HepG2 (cell line): Measurements from ENCODE around the gene NDUFB10. TPM values are rescaled to one million over a fixed set of nuclear protein-coding genes. Genes with fewer than 3 reads are reported as not detected.

Experiments used
- REPIN1 ChIP-seq: sonication (generic); formaldehyde crosslinking; IDR thresholded peaks from 2 replicates; pipeline ENCODE4 v1.8.0; 2022; ENCODE audit warnings: missing genetic modification reagents, low read depth, mild to moderate bottlenecking, borderline replicate concordance
- SAFB2 ChIP-seq: sonication (generic); formaldehyde crosslinking; IDR thresholded peaks from 2 replicates; pipeline ENCODE4 v1.5.1; 2020; ENCODE audit warnings: missing genetic modification reagents, low read depth, mild to moderate bottlenecking, borderline replicate concordance
- SIN3A ChIP-seq: IDR thresholded peaks from 2 replicates; pipeline ENCODE4 v1.6.1; 2011; ENCODE audit warnings: low read depth, mild to moderate bottlenecking, control low read depth, low read length, borderline replicate concordance
- ZFY ChIP-seq: sonication (generic); formaldehyde crosslinking; IDR thresholded peaks from 2 replicates; pipeline ENCODE4 v1.4.0; 2020; ENCODE audit warnings: missing genetic modification reagents
- ZMAT3 ChIP-seq: sonication (generic); formaldehyde crosslinking; conservative IDR thresholded peaks from 2 replicates; pipeline ENCODE4 v1.7.0; 2021; ENCODE audit warnings: missing genetic modification reagents
- ZNF33A ChIP-seq: sonication (generic); formaldehyde crosslinking; IDR thresholded peaks from 2 replicates; pipeline ENCODE4 v1.5.1; 2020; ENCODE audit warnings: missing genetic modification reagents, mild to moderate bottlenecking, moderate library complexity, borderline replicate concordance
- polyA plus RNA-seq, 8 experiments: library from polyadenylated mRNA; depleted of rRNA in 3 of 8; stranded (reverse) in 7 of 8; unstranded in 1 of 8; fragments of >200 nt; fragmentation: Illumina TruSeq in 4 of 8; extraction: Trizol in 4 of 8; gene quantifications; 2 replicates each; pipeline versions ENCODE4 v1.2.1 to v1.2.3, GENCODE V29; 2011 to 2016; ENCODE audit warnings: low read depth in 4 of 8, missing spikeins in 1 of 8, mixed read lengths in 1 of 8; ENCODE audit not compliant: insufficient read depth in 1 of 8
- total RNA-seq, 5 experiments: library from RNA; depleted of rRNA; stranded (reverse); fragments of >200 nt; fragmentation: Illumina TruSeq; extraction: Trizol; gene quantifications; 2 replicates each; pipeline ENCODE4 v1.2.3, GENCODE V29; 2016; ENCODE audit warnings: low read depth in 1 of 5
- TF ChIP-seq, protein P1 (sequence below): fragments of 450-650 bp; IDR thresholded peaks from 2 replicates; pipeline ENCODE4 v1.6.1; 2017; ENCODE audit warnings: mild to moderate bottlenecking
- TF ChIP-seq, protein P2 (sequence below): sonication (generic); formaldehyde crosslinking; IDR thresholded peaks from 2 replicates; pipeline ENCODE4 v1.5.1; 2020; ENCODE audit warnings: missing genetic modification reagents, mild to moderate bottlenecking, borderline replicate concordance
- TF ChIP-seq, protein P3 (sequence below): sonication (generic); formaldehyde crosslinking; IDR thresholded peaks from 2 replicates; pipeline ENCODE4 v1.9.0; 2021; ENCODE audit warnings: mild to moderate bottlenecking, missing genetic modification reagents
- TF ChIP-seq, protein P4 (sequence below), 2 experiments: sonication (generic) in 1 of 2; formaldehyde crosslinking in 1 of 2; IDR thresholded peaks; 2 replicates each; pipeline versions ENCODE4 v1.5.1 to v1.6.1; 2011 to 2020; ENCODE audit warnings: borderline replicate concordance in 1 of 2, low read depth in 1 of 2, low read length in 1 of 2, mild to moderate bottlenecking in 1 of 2, missing genetic modification reagents in 1 of 2, moderate library complexity in 1 of 2
- TF ChIP-seq, protein P5 (sequence below): sonication (generic); formaldehyde crosslinking; conservative IDR thresholded peaks from 2 replicates; pipeline ENCODE4 v1.8.0; 2022; ENCODE audit warnings: mild to moderate bottlenecking, moderate library complexity, missing genetic modification reagents

Gene NDUFB10
- total and polyA plus RNA-seq, 2 of the 13 experiments (the other 11 are each of a cell fraction or from before 2014, with no cell fraction given): 68.6 to 157 TPM

DNA sequence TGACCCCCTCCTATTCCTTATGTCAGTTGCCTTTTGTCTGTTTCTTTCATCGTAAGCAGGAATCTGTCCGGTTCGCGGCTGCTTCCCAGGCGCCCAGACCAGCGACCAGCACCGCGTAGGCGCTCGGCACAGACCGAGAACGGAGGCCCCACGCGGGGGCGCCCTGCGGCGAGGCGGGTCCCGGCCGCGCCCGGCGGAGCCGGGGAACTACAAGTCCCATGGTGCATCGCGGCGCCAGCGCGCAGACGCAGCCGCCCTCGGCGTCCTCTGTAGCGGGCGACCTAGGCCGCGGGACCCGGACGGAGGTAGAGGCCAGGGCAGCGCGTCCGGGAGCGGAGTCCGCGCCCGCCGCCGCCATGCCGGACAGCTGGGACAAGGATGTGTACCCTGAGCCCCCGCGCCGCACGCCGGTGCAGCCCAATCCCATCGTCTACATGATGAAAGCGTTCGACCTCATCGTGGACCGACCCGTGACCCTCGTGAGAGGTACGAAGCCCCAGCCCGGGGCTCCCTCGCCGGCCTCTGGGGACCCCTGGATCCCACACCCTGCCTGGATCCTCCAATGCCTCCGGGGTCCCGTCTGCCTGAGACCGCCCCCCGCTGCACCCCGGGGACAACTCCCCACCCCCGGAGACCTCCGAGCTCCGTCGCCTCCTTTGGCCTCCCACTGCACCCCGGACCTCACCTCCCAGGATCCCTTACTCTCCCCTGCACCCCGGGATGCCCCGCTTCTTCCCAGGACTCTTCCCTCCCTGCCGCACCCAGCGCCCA is at the start of gene NDUFB10 (continued):
- TF ChIP-seq, protein P1, sequence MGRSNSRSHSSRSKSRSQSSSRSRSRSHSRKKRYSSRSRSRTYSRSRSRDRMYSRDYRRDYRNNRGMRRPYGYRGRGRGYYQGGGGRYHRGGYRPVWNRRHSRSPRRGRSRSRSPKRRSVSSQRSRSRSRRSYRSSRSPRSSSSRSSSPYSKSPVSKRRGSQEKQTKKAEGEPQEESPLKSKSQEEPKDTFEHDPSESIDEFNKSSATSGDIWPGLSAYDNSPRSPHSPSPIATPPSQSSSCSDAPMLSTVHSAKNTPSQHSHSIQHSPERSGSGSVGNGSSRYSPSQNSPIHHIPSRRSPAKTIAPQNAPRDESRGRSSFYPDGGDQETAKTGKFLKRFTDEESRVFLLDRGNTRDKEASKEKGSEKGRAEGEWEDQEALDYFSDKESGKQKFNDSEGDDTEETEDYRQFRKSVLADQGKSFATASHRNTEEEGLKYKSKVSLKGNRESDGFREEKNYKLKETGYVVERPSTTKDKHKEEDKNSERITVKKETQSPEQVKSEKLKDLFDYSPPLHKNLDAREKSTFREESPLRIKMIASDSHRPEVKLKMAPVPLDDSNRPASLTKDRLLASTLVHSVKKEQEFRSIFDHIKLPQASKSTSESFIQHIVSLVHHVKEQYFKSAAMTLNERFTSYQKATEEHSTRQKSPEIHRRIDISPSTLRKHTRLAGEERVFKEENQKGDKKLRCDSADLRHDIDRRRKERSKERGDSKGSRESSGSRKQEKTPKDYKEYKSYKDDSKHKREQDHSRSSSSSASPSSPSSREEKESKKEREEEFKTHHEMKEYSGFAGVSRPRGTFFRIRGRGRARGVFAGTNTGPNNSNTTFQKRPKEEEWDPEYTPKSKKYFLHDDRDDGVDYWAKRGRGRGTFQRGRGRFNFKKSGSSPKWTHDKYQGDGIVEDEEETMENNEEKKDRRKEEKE: no peak
- TF ChIP-seq, protein P2, sequence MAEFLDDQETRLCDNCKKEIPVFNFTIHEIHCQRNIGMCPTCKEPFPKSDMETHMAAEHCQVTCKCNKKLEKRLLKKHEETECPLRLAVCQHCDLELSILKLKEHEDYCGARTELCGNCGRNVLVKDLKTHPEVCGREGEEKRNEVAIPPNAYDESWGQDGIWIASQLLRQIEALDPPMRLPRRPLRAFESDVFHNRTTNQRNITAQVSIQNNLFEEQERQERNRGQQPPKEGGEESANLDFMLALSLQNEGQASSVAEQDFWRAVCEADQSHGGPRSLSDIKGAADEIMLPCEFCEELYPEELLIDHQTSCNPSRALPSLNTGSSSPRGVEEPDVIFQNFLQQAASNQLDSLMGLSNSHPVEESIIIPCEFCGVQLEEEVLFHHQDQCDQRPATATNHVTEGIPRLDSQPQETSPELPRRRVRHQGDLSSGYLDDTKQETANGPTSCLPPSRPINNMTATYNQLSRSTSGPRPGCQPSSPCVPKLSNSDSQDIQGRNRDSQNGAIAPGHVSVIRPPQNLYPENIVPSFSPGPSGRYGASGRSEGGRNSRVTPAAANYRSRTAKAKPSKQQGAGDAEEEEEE (CRISPR knock-in tag): no peak
- TF ChIP-seq, protein P3, sequence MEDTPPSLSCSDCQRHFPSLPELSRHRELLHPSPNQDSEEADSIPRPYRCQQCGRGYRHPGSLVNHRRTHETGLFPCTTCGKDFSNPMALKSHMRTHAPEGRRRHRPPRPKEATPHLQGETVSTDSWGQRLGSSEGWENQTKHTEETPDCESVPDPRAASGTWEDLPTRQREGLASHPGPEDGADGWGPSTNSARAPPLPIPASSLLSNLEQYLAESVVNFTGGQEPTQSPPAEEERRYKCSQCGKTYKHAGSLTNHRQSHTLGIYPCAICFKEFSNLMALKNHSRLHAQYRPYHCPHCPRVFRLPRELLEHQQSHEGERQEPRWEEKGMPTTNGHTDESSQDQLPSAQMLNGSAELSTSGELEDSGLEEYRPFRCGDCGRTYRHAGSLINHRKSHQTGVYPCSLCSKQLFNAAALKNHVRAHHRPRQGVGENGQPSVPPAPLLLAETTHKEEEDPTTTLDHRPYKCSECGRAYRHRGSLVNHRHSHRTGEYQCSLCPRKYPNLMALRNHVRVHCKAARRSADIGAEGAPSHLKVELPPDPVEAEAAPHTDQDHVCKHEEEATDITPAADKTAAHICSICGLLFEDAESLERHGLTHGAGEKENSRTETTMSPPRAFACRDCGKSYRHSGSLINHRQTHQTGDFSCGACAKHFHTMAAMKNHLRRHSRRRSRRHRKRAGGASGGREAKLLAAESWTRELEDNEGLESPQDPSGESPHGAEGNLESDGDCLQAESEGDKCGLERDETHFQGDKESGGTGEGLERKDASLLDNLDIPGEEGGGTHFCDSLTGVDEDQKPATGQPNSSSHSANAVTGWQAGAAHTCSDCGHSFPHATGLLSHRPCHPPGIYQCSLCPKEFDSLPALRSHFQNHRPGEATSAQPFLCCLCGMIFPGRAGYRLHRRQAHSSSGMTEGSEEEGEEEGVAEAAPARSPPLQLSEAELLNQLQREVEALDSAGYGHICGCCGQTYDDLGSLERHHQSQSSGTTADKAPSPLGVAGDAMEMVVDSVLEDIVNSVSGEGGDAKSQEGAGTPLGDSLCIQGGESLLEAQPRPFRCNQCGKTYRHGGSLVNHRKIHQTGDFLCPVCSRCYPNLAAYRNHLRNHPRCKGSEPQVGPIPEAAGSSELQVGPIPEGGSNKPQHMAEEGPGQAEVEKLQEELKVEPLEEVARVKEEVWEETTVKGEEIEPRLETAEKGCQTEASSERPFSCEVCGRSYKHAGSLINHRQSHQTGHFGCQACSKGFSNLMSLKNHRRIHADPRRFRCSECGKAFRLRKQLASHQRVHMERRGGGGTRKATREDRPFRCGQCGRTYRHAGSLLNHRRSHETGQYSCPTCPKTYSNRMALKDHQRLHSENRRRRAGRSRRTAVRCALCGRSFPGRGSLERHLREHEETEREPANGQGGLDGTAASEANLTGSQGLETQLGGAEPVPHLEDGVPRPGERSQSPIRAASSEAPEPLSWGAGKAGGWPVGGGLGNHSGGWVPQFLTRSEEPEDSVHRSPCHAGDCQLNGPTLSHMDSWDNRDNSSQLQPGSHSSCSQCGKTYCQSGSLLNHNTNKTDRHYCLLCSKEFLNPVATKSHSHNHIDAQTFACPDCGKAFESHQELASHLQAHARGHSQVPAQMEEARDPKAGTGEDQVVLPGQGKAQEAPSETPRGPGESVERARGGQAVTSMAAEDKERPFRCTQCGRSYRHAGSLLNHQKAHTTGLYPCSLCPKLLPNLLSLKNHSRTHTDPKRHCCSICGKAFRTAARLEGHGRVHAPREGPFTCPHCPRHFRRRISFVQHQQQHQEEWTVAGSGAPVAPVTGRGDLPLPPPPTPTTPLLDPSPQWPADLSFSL (CRISPR knock-in tag): no peak
- TF ChIP-seq REPIN1 (CRISPR knock-in tag): peak; percentile 64; the same call in 1 of the 2 replicates
- TF ChIP-seq ZFY (CRISPR knock-in tag): peak; percentile 100
- TF ChIP-seq ZNF33A (CRISPR knock-in tag): no peak
- peak; percentile 62; the same call in 1 of the 2 replicates for TF ChIP-seq SAFB2 (CRISPR knock-in tag)
- no peak for TF ChIP-seq SIN3A
- peak; percentile 71 for TF ChIP-seq ZMAT3 (CRISPR knock-in tag)
- TF ChIP-seq, protein P4, sequence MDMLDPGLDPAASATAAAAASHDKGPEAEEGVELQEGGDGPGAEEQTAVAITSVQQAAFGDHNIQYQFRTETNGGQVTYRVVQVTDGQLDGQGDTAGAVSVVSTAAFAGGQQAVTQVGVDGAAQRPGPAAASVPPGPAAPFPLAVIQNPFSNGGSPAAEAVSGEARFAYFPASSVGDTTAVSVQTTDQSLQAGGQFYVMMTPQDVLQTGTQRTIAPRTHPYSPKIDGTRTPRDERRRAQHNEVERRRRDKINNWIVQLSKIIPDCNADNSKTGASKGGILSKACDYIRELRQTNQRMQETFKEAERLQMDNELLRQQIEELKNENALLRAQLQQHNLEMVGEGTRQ (IDR thresholded peaks at IDR 0.05; ENCODE audit: low read depth, low read length): no peak
- TF ChIP-seq, protein P4 (CRISPR knock-in tag; IDR thresholded peaks at IDR 0.05; ENCODE audit: borderline replicate concordance): no peak; the same call in 1 of the 2 replicates
- TF ChIP-seq, protein P5, sequence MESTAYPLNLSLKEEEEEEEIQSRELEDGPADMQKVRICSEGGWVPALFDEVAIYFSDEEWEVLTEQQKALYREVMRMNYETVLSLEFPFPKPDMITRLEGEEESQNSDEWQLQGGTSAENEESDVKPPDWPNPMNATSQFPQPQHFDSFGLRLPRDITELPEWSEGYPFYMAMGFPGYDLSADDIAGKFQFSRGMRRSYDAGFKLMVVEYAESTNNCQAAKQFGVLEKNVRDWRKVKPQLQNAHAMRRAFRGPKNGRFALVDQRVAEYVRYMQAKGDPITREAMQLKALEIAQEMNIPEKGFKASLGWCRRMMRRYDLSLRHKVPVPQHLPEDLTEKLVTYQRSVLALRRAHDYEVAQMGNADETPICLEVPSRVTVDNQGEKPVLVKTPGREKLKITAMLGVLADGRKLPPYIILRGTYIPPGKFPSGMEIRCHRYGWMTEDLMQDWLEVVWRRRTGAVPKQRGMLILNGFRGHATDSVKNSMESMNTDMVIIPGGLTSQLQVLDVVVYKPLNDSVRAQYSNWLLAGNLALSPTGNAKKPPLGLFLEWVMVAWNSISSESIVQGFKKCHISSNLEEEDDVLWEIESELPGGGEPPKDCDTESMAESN (CRISPR knock-in tag): peak; percentile 47; the same call in 1 of the 2 replicates
